Hematopoietic multipotent progenitor cell treated with erythropoietin and hydrocortisone succinate and interleukin-3 and kit ligand, for 8 days (in vitro differentiated cells): ENCODE measurements around the gene AEBP2.
"Not testable (repeated sequence)": the region's sequence is repeated elsewhere in the genome, so short reads cannot be mapped to it uniquely, and the experiment has no call there.

Source experiments
- DNase-seq: peaks from one replicate; pipeline ENCODE4 v3.0.0-alpha.2; 2015

The AEBP2 gene

DNA sequence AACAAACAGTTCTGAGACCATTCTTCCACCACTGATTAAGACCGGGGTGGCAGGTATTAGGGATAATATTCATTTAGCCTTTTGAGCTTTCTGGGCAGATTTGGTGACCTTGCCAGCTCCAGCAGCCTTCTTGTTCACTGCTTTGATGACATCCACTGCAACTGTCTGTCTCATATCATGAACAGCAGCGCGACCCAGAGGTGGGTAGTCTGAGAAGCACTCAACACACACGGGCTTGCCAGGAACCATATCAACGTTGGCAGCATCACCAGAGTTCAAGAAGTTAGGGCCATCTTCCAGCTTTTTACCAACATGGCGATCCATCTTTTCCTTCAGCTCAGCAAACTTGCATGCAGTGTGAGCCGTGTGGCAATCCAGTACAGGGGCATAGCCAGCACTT lies 16.9 kb downstream of the AEBP2 start:
- DNase-seq = no peak

DNA sequence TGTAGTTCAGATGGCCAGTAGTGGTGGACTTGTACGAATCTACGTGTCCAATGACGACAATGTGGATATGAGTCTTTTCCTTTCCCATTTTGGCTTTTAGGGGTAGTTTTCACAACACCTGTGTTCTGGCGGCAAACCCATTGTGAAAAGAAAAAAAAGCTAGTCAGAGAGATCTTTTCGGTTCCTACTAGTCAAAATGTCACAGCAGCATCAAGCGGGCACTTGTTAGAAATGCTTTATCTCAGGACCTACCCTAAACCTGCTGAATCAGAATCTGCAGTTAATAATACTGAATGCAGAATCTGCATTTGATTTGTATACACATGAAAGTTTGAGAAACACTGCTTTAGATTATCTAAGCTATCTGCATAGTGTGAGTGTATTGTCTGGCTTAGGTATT lies 18.3 kb downstream of the AEBP2 start:
- DNase-seq = no peak

DNA sequence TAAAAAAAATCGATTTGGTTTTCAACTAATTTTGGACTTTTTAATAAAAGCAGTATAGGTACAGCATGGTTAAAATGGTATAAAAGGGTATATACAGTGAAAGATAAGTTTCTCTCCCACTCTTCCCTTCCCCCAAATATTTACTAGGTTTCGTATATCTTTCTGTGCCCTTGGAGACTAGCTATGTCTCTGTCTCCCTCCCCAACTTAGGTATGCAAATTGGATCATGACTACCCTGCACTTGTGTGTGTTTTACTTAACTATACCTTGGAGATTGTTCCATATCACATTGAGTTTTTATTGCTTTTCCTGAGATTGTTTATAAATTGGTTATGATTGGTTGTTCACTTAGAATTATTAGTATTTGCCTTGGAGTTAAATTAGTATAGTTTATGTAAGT lies 19.4 kb downstream of the AEBP2 start:
- no peak for DNase-seq

DNA sequence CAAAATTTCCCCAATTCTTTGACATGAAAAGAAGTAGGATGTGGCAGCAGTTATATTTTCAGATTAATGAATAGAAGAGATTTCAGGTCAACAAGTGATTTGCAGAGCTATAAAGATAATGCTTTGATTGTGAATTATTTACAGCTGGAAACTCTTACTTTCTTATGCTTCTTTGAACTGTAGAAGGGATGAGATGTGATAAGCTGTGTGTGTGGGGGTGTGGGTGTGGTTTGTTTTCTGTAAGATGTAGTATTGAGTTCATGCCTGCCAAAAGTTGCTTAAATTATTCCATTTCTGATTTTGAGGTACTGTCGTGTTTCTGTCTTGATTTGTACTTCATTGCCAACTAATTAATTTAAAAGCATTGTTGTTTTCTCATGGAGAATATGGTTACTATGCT lies 22.7 kb downstream of the AEBP2 start:
- peak; percentile 50 for DNase-seq

DNA sequence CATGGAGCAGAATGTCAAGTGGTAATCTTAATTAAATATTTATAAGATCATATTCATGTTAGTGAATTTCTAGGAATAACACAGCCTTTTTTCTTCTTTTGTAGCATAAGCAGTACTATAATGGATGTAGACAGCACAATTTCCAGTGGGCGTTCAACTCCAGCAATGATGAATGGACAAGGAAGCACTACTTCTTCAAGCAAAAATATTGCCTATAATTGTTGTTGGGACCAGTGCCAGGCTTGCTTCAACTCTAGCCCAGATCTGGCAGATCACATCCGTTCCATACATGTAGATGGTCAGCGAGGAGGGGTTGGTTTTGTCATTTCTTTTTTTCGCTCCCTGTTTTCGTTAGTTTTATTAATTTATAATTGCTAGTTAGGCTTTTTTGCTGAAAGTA lies 23.1 kb downstream of the AEBP2 start:
- no peak for DNase-seq

DNA sequence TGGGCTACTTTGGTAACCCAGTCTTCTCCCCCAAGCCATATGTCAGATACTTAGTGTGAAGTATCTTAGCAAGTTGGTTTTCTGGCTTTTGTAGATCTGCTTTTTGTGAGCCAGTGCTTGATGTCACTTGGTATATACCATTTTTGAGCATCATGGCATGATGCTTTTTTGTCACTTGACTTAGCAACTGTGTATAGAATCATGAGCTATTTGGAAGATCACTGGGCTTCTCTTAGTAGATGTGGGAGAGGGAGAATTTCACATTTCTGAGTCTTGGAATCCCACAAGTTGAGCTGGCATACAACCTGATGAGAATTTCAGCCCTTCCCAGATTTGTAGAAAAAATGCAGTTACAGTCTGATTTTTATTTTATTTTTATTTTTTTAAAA lies 24.9 kb downstream of the AEBP2 start:
- DNase-seq = no peak

DNA sequence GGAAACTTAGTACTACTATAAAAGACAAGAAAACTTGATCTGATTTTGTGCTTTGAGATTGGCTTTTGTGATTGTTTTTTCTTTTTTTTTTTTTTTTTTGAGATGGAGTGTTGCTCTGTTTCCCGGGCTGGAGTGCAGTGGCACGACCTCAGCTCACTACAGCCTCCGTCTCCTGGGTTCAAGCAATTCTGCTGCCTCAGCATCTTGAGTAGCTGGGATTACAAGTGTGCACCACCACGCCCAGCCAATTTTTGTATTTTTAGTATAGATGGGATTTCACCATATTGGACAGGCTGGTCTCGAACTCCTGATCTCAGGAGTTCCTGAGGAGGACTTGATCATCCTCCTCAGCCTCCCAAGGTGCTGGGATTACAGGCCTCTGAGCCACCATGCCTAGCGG lies 26.4 kb downstream of the AEBP2 start:
- no peak for DNase-seq

DNA sequence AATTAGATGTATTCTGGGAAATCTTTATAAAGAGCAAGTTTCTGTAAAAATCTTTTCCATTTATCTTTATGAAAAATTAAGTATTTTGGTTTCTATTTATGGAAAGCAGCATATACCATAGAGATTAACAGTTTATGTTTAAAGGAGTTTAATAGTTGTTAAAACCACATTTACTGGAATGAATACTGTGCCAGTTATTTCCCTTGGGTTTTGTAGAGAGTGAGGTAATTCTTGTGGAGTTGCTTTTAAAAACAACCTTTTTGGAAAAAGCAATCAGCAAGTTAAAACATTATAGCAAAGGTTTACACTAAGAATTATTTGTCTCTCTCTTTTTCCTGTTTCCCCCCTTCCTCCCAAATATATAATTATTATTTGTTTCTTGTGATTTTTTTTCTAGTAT lies 34.9 kb downstream of the AEBP2 start:
- no peak for DNase-seq

DNA sequence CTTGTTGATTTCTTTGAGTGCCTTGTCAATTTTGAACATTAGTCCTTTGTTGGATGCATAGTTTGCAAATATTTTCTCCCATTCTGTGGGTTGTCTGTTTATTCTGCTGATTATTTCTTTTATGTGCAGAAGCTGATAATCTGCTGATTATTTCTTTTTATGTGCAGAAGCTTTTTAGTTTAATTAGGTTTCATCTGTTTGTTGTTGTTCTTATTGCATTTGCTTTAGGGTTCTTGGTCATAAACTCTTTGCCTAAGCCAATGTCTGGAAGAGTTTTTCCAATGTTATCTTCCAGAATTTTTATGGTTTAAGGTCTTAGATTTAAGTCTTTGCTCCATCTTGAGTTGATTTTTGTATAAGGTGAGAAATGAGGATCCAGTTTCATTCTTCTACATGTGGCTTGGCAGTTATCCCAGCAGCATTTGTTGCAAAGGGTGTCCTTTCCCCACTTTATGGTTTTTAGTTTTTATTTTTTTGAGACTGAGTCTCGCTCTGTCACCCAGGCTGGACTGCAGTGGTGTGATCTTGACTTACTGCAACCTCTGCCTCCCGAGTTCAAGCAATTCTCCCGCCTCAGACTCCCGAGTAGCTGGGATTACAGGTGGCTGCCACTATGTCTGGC lies 36.7 kb downstream of the AEBP2 start:
- DNase-seq = not testable (repeated sequence)

DNA sequence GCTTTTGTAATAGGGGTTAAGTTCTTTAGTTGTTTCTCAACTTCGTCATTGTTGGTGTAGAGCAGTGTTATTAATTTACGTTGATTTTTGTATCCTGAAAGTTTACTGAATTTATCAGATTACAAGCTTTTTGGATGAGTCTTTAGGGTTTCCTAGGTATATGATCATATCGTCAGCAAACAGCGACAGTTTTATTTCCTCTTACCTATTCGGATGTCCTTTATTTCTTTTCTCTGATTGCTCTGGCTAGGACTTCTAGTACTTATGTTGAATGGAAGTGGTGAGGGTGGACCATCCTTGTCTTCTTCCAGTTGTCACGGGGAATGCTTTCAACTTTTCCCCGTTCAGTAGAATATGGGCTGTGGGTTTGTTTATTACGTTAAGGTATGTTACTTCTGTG lies 37.8 kb downstream of the AEBP2 start:
- no peak for DNase-seq

DNA sequence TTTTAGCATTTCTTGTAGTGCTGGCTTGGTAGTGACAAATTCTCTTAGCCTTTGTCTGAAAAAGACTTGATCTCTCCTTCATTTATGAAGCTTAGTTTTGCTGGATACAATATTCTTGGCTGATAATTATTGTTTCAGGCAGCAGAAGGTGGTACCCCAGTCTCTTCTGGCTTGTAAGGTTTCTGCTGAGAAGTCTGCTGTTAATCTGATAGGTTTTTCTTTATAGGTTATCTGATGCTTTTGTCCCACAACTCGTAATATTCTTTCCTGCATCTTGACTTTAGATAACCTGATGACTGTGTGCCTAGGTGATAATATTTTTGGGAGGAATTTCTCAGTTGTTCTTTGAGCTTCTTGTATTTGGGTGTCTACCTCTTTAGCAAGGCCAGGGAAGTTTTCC lies 41.2 kb downstream of the AEBP2 start:
- DNase-seq = peak; percentile 5

DNA sequence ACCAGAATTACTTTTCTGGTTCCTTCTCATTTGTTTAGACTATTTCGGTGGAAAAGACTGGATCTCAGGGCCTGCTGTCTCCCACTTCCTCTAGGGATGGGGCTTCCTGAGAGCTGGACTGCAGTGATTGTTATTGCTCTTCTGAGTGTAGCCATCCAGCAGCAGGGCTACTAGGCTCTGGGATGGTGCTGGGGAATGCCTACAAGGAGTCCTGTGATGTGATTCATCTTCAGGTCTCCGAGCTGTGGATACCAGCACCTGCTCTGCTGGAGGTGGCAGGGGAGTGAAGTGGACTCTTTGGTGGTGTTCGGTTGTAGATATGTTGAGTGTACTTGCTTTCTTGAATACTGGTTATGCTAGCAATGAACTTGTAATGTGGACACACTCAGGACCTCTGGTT lies 42.7 kb downstream of the AEBP2 start:
- no peak for DNase-seq

DNA sequence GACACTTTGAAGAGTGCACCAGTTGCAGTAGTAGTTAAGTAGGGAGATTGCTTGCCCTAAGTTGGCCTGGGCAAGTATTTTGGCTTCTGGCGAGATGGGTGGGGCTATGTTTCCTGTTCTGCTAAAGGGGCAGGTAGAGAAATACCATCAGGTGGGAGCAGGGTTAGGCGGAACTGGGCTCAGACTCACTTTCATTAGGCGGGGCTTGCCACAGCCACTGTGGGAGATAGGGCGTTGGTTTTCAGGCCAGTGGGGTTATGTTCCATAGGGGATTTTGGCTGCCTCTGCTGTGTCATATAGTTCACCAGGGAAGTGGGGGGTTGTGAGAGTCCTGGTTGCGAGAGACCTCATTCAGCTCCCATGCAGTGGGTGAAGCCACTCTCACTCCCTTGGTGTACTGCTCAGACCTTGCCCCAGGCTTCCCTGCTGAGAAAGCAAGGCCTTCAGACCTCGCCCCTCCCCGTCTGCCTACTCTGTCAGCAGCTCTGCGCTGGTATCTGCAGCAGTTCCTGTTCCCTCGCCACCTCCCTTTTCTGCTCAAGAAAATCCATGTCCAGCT lies 43.3 kb downstream of the AEBP2 start:
- DNase-seq = peak; percentile 40

DNA sequence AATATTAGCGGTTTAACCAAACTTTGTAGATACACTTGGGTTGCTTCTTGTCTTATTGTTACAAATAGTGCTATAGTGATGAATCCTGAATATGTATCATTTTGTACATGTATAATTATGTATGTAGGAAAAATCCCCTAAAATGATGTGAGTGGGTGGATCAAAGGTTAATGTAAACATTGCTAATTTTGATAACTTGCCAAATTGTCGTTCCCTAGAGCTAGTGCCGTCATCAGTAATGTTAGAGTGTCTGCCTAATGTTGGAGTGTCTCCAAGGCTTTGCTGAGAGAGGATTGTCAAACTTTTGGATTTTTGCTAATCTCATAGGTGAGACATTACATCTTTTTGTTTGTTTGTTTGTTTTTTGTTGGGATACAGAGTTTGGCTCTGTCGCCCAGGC lies 44.4 kb downstream of the AEBP2 start:
- no peak for DNase-seq

DNA sequence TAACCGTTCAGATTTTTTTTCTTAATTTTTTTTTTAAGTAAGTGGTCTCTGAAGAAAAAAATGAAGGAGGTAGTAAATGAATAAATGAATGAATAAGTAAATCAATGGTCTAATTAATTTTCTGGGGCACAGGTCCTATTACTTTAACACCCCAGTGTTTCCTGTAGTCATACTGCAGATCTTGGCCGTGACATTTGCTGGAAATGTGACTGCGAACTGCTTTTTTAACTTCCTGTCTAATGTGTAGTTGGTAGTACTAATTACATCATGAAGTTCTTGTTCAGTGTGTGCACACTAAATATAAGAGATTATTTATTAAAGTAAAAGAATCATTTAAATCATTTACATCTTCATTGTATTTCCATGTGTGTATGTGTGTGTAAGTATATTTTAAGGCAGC lies 45.4 kb downstream of the AEBP2 start:
- no peak for DNase-seq

DNA sequence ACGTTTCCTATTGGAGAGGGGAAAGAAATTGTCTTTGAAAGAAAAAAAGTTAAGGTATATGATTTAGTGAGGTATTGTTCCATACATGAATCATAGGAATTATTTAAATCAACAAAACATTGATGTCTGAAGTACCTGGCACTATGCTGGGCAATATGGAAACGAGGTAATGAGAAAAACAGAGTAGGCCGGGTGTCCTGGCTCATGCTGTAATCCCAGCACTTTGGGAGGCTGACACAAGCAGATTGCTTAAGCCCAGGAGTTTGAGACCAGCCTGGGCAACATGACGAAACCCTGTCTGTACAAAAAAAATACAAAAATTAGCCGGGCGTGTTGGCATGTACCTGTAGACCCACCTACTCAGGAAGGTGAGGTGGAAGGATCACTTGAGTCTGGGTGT lies 45.9 kb downstream of the AEBP2 start:
- no peak for DNase-seq

DNA sequence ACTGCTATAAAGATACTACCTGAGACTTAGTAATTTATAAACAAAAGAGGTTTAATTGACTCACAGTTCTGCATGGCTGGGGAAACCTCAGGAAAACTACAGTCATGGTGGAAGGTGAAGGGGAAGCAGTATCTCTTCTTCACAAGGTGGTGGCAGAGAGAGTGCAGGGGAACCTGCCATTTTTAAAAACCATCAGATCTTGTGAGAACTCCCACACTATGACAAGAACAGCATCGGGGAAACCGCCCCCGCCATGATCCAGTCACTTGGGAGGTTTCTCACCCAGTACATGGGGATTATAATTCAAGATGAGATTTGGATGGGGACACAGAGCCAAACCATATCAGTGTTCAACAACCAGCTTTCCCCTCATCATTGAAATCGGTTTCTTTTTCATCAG lies 49.9 kb downstream of the AEBP2 start:
- DNase-seq = no peak

DNA sequence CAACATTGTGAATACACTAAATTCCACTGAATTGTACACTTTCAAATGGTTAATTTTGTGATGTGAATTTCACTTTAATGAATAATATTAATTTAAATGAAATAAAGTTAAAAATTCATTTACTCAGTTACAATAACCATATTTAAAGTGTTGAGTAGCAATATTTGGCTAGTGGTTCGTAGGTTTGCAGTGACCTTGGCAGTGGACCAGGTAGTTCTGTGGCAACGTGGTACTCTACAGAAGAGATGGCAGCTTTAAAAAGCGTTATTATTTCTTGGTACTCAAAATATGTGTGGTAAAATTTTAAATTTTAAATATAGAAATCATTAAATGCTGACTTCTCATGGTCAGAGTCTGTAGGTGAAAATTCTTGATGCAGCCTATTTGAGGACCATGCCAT lies 51.6 kb downstream of the AEBP2 start:
- DNase-seq = no peak

DNA sequence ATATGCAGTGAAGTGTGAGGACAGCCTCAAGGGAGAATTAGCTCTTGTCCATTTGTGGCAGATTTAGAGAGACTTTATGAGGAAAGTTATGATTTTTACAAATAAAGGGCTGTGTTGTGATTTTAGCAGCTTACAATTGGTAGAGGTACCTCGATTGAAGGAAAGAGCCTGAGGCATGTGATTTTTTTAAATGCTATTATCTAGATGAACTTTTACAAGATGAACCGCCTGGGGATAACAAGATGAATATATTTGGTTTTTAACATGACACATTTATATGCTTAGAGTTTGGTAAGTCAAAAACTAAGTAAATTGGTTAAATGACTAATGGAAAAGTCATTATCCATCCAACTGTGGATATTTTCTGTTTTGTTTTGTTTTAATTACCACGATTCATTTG lies 52.6 kb downstream of the AEBP2 start:
- no peak for DNase-seq

DNA sequence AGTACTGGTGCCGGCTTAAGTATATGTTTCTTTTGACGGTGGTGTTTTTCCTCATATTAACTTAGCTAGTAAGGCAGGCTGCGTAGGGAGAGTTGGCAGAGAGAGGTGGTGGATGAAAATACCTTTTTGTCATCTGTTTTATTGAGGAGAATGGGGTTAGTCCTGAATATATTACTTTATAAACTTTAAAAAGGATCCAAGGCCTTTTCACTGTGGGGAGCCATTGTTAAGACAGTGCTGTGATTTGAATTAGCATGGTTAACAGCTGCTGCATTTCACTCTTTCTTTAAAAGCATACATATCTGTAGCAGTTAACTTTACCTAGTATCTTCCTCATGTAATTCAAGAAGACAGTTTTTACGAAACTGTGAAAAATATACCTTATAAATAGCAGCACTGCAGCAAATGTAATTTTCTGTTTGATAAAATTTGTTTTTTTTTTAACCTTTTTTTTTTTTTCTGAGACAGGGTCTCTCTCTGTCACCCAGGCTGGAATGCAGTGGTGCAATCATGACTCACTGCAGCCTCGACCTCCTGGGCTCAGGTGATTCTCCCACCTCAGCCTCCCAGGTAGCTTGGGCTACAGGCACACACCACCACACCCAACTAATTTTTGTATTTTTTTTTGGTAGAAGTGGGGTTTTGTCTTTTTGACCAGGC lies 57.1 kb downstream of the AEBP2 start:
- DNase-seq = no peak

DNA sequence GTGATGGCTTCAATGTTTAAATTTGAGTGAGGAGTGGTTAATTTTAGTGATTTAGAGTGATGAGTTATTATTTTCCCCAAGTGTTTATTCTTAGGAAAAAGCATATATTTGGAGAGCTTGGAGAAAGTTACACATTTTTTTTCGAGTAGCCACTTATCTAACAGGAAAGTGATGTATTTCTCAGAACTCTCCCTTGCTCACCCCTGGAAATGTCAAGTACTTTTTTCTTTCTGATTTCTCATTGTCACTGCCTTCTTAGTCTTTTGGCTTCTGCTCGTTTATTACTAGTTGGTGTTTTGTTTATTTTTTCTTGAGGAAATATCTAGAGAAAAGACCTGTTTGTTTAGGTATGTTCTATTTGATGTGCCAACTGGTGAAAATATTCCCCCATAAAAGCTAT lies 58.8 kb downstream of the AEBP2 start:
- DNase-seq = peak; percentile 22

DNA sequence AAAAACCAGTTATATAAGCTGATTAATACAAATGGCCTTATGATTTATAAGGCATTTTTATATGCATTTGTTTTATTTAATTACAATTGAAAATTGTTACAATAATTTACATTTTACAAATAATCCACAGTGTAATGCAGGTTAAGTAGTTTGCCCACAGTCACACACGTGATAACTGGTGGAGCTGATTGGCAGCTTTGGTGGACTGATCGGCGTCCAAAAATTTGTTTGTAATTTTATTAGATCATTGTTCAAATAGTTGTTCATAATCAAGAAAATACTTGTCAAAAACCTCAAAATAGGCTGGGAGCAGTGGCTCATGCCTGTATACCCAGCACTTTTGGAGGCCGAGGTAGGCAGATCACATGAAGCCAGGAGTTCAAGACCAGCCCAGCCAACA lies 59.7 kb downstream of the AEBP2 start:
- no peak for DNase-seq

DNA sequence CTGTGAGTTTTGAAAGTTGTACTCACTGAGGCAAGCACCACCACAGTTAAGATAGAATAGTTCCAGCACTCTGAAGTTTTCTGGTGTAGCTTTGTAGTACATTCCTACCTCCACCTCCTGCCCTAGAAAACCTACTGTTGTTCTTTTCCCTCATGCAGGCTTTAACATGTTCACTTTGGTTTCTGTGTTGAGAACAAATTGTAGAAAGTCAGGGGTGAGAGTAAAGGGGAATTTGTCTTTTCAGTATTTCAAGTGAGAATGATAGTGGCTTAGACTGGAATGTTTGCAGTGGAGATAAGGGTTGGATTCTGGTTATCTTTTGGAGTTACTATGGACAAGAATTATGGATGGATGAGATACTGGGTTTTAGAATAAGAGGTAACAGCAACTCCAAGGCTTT lies 67.2 kb downstream of the AEBP2 start:
- peak; percentile 14 for DNase-seq

DNA sequence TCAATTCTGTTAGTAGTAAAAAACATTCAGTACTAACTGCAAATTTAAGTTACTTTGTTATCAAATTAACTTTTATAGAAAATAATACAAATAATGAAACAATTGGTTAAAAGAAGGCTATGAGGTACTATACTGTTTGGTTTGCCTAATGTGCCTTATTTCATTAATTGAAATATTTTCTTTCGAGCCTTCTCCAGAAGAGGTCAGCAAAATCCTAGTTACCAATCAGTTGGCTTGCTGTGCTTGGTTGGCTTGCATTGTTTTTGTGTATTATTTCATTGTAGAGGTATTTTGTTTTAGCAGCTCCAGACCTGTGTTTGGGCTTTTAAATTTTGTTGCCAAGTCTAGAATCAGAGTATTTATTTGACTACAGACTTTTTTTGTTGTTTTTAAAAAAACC lies 68.5 kb downstream of the AEBP2 start:
- DNase-seq = peak; percentile 37

DNA sequence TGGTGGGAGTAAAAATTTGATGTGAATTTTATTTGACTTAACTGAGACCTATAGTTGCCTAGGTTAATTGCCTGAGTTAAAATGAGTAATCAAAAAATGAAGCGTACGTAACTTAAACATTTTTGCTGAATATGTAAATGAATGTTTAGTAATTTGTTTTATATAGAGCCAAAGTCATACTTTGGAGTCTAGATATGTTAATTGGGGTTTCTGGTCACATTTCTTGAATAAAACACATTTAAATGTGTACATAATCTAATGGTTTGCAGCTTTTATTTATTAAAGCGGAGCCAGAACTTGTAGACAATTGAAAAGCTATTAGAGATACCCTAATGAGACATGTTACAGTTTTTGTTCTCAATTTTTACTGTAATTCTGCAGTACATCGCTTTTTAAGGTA lies 71.2 kb downstream of the AEBP2 start:
- DNase-seq = no peak
